HG02870 (cell line): ENCODE data around the gene GDAP2.
"Not testable (repeated sequence)": the region's sequence is repeated elsewhere in the genome, so short reads cannot be mapped to it uniquely, and the experiment has no call there.

Experiments used
- ATAC-seq: cut with Tn5 transposase; IDR thresholded peaks from one replicate; pipeline ENCODE4 v1.9.1; 2021; ENCODE audit warnings: mild to moderate bottlenecking, moderate library complexity; ENCODE audit not compliant: unreplicated experiment

The GDAP2 gene

GRCh38 chr1:117904485-117904884, 24.9 kb downstream of the GDAP2 start:
- no peak for ATAC-seq

DNA sequence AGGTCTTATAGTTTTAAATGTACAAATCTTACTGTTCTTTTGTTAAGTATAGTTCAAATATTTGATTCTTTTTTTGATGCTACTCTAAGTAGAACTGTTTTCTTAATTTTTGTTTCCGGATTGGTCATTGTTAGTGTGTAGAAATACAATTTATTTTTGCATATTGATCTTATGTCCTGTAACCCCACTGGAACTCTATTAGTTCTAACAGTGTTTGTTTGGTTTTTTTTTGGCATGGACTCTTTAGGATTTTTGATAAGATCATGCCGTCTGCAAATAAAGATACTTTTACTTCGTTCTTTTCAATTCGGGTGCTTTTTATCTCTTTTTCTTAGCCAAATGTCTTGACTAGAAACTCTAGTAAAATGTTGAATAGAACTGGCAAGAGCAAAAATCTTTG, 26.5 kb downstream of the GDAP2 start:
- no peak for ATAC-seq

DNA sequence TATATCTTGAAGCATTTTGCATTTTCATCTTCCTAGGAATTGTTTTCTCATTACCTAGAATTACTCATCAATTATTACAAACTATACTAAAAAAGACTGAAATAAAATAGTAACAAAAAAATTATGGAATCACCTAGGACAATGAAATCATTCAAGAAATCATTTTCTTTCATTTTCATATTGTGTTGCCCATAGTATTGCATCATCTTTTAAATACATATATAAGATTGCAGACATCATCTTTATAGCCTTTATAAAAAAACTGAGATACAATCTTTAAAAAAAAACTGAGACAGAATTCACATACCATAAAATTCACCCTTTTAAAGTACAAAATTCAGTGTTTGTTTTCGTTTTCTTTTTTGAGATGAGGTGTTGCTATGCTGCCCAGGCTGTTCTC, 29.6 kb downstream of the GDAP2 start:
- no peak for ATAC-seq

GRCh38 chr1:117897551-117897950, 31.9 kb downstream of the GDAP2 start:
- no peak for ATAC-seq

DNA sequence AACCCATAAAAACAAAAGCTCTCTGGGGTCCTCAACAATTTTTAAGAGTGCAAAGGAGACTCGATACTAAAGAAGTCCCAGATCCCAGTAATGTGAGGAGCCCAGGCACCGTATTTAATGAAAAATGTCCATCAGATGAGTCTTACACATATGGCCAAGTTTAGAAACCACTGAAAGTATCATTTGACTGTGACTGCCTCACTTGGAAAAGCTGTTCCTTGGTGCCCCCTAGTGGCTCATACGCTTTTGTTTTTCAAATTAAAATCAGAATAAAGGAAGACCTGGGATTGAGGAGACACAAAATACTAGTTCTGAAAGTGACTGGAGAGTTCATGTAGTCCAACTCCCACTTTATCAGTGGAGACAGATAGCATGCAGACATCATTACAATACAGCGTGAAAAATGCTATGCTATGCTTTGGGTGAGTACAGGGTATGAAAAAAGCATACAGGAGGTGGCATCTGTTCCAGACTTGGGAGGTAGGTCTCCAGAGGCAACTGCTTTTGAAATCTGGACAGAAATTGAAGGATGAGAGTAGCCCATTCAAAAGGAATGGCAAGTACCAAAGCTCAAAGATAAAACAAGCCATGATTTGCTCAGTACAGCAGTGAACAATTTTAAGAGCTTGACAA, 33.8 kb downstream of the GDAP2 start:
- peak; percentile 93 for ATAC-seq

DNA sequence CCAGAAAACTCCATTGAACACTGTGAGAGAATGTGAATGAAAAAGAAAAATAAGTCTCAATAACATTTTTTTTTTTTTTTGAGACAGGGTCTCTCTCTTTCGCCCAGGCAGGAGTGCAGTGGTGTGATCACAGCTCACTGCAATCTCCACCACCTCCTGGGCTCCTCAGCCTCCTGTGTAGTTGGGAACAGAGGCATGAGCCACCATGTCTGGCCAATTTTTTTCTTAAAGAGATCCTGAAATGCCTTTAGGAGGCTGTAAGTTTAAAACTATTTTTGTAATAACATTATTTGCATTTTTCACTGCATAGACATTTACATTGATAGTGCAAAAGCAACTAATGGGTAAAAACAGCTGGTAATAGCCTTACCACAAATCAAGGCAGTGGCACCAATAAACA, 35.3 kb downstream of the GDAP2 start:
- no peak for ATAC-seq

GRCh38 chr1:117892512-117892911, 36.9 kb downstream of the GDAP2 start:
- ATAC-seq = no peak

DNA sequence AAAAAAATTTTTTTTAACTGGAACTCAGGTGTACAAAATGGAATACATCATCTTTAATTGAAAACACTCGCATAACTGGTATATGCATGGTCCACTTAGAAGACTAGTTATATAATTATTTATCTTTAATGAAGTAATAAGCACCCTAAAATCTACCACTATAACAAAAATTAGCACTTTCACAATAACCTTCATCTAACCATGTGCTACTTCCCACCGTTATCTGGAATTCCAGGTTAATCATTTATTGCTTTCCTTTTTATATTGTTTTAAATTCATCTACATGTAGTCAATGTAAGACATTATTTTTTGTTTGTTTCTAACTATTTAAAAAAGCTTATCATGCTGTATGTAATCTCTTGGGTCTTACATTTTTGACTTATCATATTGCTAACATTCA, 39.0 kb downstream of the GDAP2 start:
- no peak for ATAC-seq

GRCh38 chr1:117886101-117886795, 43.2 kb downstream of the GDAP2 start:
- ATAC-seq = no peak

DNA sequence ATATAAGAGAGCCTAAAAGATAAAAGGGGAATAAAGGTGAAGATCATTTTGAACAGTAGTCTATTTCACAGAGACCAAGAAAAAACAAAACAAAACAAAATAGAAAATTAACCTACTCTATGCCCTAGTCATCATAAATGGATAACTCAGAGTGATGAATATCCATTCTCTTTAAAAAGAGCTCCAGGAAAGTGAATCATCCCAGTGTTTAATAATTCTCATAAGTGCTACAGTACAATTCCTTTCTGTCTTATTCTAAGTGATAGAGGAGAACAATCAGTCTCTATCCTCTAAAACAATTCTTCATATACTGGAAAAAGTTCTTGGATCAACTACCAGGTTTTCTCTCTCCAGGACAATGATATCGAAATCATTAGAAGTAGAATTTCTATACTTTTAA, 45.8 kb downstream of the GDAP2 start:
- ATAC-seq = no peak

DNA sequence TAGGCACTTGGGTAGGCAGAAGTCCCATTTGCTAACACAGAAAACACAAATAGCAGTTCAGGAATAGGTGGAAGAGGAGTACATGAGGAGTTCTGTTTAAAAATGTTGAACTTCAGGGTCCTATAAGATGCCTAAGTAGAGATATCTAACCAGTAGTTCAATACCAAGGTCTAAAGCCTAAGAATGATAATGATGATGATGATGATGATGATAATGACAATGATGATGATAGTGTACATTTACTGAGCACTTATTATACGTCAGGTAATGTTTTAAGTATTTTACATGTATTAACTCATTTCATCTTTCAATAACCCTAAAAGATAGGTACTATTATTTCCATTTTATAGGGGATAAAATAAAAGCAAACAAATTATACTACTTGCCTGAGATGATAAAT, 50.1 kb downstream of the GDAP2 start:
- no peak for ATAC-seq

DNA sequence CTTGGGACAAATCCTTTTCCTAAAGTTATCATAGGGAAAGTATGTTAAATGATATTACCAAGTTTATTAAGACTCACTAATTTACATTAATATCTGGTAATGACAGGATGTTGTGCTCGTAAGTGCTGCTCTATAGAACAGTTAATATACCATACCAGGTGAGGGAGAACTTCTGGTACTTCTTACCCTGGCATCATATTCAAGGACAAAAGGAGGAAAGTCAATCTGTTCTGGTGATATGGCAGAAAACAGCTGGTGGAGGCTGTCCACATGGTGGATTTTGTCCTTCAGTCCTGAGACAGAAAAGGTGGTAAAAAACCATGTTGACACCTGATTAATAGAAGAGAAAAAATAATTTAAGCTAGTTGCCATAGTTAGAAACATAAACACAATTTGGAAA, 51.6 kb downstream of the GDAP2 start:
- ATAC-seq = no peak

- ATAC-seq = no peak
These were observed 58.4 kb downstream of the GDAP2 start for GRCh38 chr1:117871013-117871412.

- no peak for ATAC-seq
These were observed 67.7 kb downstream of the GDAP2 start for GRCh38 chr1:117861694-117862093.

GRCh38 chr1:117860896-117861610, 68.4 kb downstream of the GDAP2 start:
- no peak for ATAC-seq

- no peak for ATAC-seq
These were observed 69.5 kb downstream of the GDAP2 start for GRCh38 chr1:117859901-117860300.

DNA sequence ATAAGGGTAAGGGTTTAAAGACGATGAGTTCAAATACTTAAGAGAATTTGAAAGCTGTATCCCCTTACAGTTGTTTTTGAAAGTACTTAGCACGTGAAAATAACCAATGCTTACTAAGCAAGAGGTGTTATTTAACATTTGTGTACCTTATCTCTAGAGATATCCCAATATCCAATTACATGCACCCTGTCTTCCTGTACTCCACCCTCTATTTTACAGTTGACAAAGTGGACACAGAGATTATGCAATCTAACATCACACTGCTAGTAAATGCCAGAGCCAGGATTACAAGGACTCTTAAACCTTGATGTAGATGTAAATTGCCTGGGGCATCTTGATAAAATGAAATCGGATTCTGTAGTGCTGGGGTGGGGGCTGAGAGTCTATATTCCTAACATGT, 72.0 kb downstream of the GDAP2 start:
- ATAC-seq = no peak

- ATAC-seq = no peak
These were observed 76.4 kb downstream of the GDAP2 start for GRCh38 chr1:117852853-117853553.

DNA sequence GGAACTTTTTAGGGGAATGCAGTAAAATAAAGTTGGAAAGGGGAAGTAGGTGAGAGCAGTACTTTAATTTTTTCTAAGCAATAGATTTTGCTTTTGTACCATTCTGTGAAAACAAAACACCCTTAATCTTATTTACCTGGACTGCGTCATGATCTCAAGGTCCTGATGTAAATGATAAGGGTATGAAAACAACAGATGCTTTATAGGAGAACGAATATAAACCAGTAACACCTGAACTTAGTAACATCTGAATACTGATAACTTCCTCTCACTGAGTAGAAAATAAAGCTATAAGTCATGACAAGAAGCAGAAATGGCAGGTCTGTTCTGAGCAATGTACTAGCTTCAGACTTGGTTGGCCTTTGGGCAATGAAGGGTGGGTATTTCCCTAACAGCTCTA, 77.7 kb downstream of the GDAP2 start:
- ATAC-seq = no peak

GRCh38 chr1:117846674-117847425, 82.6 kb downstream of the GDAP2 start:
- no peak for ATAC-seq

- not testable (repeated sequence) for ATAC-seq
These were observed 84.9 kb downstream of the GDAP2 start for GRCh38 chr1:117844478-117844877.
